Memory B cell (primary cell): ENCODE results near the gene FIGLA.

Experiments
- ATAC-seq: fragments of 150-1000 bp; cut with Tn5 transposase; 2 replicates; pipeline ENCODE4 v1.10.0; 2021; ENCODE audit warnings: low read depth, mild to moderate bottlenecking, moderate library complexity
- DNase-seq, 2 donors: peaks; one replicate each; pipeline ENCODE4 v3.0.0; 2022; ENCODE audit warnings: low spot score in 2 of 2
- H3K27ac Mint-ChIP-seq: one replicate; pipeline ENCODE4 v1.8.0; 2022; ENCODE audit warnings: mild to moderate bottlenecking, moderate library complexity, mixed read lengths
- H3K27me3 Mint-ChIP-seq: one replicate; pipeline ENCODE4 v1.8.0; 2022; ENCODE audit warnings: mixed read lengths
- H3K36me3 Mint-ChIP-seq: one replicate; pipeline ENCODE4 v1.8.0; 2022; ENCODE audit warnings: mild to moderate bottlenecking, mixed read lengths
- H3K4me1 Mint-ChIP-seq: one replicate; pipeline ENCODE4 v1.8.0; 2022; ENCODE audit warnings: mixed read lengths
- H3K4me3 Mint-ChIP-seq: one replicate; pipeline ENCODE4 v1.8.0; 2022; ENCODE audit warnings: mild to moderate bottlenecking, moderate library complexity, mixed read lengths
- H3K9me3 Mint-ChIP-seq: one replicate; pipeline ENCODE4 v1.8.0; 2022; ENCODE audit warnings: mixed read lengths

Gene FIGLA

DNA sequence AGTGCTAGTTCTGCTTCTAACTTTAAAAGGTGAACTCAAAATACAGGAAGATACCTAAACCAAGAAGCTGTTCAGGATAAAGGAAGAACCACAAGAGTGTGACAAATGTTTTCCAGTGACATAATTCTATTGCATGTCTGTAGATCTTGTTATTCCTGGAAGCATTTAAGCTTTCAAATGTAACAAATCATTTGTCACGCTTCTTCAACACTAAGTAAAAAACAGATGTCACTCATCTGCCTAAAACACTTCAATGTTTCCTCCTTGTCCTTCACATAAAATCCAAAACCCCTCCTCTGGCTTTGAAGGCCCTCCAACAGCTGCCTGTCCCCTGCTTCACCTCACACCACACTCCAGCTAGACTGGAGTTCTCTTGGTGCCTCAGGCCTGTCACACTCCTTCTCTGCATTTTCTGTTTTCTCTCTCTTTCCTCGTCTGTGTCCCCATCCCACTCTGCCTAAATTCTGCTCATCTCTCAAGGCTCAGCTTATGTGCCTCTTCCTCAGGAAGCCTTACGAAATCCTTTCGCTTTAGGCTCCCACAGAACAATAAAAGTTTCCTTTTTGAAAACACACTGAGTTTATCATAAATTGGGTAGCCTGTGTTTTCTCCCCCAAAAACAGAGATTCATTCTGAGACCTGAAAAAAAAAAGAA, 36.4 kb upstream of the FIGLA start:
- Mint-ChIP-seq H3K4me1 (no peaks in the 10 kb centered on the region), H3K9me3 (no peaks in the 10 kb centered on the region), H3K36me3 (no peaks in the 10 kb centered on the region), H3K27ac (no peak overlapping the region), H3K4me3 (no peak overlapping the region), H3K27me3 (peaks cover 12% of the 10 kb centered on the region)
- ATAC-seq (no peak), DNase-seq (no peak)

DNA sequence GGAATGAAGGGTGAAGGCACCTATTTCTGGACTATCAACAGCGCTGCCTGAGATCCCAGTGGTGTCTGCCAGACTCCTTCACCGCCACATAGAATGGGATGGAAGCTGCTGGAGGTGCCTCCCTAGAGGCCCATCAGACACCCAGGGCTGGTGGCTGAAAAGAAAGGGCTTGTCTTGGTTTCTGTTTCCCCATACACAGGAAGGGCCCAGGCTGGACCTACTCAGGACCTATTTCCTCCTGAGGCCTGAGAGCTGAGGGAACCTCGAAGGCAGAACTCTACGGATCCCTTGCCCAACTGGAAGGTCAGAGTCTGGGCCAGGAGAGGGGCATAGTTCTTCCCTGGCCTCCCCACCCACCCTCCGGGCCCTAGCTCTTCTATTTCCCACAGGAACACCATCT, 32.8 kb upstream of the FIGLA start:
- Mint-ChIP-seq H3K27ac (no peak overlapping the region), H3K36me3 (no peaks in the 10 kb centered on the region), H3K4me1 (no peaks in the 10 kb centered on the region), H3K4me3 (no peak overlapping the region), H3K27me3 (peaks cover 13% of the 10 kb centered on the region), H3K9me3 (no peaks in the 10 kb centered on the region)
- ATAC-seq (no peak), DNase-seq (no peak)

DNA sequence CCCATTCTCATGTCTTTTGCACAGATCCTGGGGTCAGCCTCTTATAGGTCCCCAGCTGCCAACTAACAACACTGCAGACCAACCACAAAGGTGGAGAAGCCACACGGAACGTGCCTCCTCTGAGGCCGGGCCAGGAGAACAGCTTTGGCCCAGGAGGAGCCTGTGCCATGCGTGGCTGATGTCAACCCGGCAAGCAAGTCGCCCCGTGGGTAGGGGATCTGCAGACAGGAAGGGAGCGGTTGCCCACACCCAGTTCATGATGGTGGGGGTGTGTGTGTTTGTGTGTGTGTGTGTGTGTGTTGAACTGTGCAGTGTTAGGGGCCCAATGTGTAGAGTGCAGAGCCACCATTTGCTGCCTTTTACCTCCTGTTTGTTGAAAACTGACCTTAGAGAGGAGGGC, 32.4 kb upstream of the FIGLA start:
- H3K36me3 Mint-ChIP-seq, result no peaks in the 10 kb centered on the region
- H3K27me3 Mint-ChIP-seq, result peaks cover 16% of the 10 kb centered on the region
- no peak overlapping the region for H3K27ac Mint-ChIP-seq
- H3K9me3 Mint-ChIP-seq, result no peaks in the 10 kb centered on the region
- H3K4me1 Mint-ChIP-seq, result no peaks in the 10 kb centered on the region
- H3K4me3 Mint-ChIP-seq, result no peak overlapping the region
- no peak for ATAC-seq
- DNase-seq, result no peak

DNA sequence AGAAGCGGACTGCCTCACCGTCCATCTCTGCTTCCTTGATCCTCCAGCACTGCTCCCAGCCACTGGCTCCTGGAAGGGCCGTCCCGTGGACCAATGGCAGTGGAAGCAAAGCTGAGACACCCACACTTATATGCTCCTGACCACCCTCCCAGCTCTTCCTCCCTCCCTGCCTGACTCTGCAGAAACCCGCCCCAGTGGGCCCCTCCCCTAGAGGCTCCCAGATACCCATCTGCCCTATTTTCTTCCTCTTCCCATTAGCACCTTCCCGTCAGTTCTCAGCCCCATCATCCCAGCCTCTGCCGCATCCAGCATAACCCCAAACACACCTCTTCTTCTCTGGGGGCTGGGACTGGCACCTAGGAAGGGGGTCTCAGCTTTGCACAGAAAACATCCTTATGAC, 30.1 kb upstream of the FIGLA start, which contains the start of gene CLEC4F:
CLEC4F (minus strand) TSS at position 101 of the 400 bp plus-strand sequence; CDS start at position 25, 76 bp downstream.
- no peak for DNase-seq
- Mint-ChIP-seq H3K4me1 (no peaks in the 10 kb centered on the region), H3K36me3 (no peaks in the 10 kb centered on the region), H3K4me3 (no peak within 1 kb of the TSS), H3K9me3 (no peaks in the 10 kb centered on the region), H3K27ac (no peak within 1 kb of the TSS), H3K27me3 (peaks cover 12% of the 10 kb centered on the region)
- ATAC-seq, result no peak

DNA sequence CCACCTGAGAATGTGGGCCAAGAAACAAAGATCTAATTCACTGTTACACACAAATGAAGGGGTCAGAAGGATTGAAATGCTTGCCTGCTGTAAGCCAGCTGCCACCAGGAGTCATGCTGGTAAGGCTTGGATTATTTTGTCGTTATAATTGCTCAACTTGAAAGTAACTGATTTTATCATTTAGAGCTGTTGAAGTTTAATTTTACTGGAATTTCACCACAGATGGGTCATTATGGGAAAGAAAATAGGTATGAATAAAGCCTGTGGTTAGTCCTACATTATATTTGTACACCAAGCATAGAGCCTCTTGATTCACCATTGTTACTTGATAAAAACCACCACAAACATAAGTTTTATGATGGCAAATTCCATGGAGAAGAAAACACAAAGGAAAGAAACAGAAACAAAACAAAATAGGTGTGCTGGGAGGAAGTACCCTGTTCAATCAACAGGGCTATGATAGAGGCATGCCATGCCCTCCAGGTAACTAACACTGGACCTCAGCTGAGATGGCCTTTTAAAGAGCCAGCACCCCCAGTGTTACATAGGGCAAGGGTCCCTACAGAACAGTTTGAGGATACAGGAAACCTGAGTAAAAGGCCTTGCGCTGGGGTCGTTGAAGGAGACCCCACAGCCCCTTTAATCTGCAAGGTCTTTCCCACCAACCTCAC, 27.0 kb upstream of the FIGLA start:
- ATAC-seq (no peak), DNase-seq (no peak)
- no peak overlapping the region for H3K27ac Mint-ChIP-seq
- peaks cover 16% of the 10 kb centered on the region for H3K27me3 Mint-ChIP-seq
- H3K36me3 Mint-ChIP-seq, result no peaks in the 10 kb centered on the region
- H3K4me1 Mint-ChIP-seq, result no peaks in the 10 kb centered on the region
- no peaks in the 10 kb centered on the region for H3K9me3 Mint-ChIP-seq
- H3K4me3 Mint-ChIP-seq, result no peak overlapping the region

DNA sequence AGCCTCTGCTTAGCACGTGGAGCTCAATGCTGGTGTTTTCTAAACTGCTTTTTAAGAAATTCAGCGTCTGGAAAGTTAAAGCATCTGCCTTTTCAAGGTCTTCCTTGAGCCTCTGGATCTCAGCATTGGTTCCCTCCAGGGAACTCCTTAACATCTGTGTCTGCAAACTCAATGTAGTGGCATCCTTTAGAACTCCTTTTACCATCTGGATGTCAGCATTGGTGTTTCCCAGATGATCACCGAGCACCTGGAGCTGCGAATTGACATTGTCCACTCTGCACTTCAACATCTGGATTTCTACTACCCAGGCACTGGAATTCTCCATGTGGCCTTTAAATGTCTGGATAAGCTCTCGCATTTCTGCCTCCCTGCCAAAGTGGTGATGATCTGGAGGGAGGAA, 26.3 kb upstream of the FIGLA start:
- no peak for ATAC-seq
- Mint-ChIP-seq H3K27me3 (peaks cover 16% of the 10 kb centered on the region), H3K27ac (no peak overlapping the region), H3K4me3 (no peak overlapping the region), H3K4me1 (no peaks in the 10 kb centered on the region), H3K36me3 (no peaks in the 10 kb centered on the region), H3K9me3 (no peaks in the 10 kb centered on the region)
- no peak for DNase-seq

DNA sequence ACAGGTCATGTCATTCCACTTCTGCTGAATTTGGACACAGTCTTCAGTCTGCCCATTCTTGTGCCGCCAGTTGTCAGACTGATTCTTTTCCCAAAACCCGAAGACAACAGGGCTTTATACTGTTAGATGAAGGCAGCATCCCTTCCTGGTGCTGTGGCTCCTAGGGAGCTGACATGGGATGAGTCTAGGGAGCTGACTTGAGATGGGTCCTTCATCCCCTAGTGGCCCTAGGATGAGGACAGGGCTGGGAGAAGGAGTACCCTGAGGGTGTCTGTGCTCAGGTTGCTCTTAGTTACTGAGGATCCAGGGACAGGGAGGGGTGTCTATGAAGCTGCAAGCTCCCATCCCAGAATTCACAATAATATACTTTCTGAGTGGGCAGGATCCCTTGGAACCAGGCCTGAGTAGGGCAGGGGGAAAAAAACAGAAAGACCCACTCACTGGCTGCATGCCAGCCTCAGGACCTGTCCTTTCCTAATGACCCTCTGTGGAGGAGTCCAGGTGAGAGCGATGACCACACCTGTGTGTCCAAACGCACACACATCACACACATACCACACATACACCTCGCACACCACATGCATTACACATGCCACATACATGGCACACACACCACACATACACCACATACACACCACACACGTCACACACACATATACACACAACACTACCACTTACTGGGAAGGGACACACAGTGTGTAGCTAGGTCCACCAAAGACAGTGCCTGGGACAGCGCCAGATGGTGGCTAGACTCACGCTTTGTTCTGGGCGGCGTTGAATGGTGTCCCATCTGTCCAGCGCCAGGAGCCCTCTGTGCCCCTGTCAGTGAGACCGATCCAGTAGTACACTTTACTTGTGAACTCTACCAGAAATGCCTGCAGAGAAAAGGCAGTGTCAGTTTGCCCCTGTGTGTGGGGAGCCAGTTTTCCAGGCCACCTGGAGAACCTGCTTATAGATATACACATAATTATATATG, 18.8 kb upstream of the FIGLA start:
- Mint-ChIP-seq H3K36me3 (no peaks in the 10 kb centered on the region), H3K4me3 (no peak overlapping the region), H3K27ac (no peak overlapping the region), H3K9me3 (no peaks in the 10 kb centered on the region), H3K27me3 (peaks cover 12% of the 10 kb centered on the region), H3K4me1 (no peaks in the 10 kb centered on the region)
- no peak for DNase-seq
- ATAC-seq, result no peak

DNA sequence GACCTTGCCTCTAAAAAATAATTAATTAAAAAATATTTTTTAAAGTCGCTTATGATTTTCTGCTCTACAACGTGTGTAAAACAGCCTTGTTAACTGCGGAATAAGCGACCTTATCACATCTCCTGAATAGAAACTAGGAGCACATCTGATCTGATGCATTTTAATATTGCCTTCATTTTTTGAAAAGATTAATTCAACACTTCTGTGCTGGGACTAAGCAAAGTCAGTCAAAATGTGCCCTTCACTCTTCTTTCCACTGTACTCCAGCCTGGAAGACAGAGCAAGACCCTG, 17.3 kb upstream of the FIGLA start:
- ATAC-seq, result no peak
- DNase-seq, result no peak
- H3K4me3 Mint-ChIP-seq, result no peak overlapping the region
- no peaks in the 10 kb centered on the region for H3K9me3 Mint-ChIP-seq
- H3K36me3 Mint-ChIP-seq, result no peaks in the 10 kb centered on the region
- peaks cover 8% of the 10 kb centered on the region for H3K27me3 Mint-ChIP-seq
- no peak overlapping the region for H3K27ac Mint-ChIP-seq
- H3K4me1 Mint-ChIP-seq, result no peaks in the 10 kb centered on the region

DNA sequence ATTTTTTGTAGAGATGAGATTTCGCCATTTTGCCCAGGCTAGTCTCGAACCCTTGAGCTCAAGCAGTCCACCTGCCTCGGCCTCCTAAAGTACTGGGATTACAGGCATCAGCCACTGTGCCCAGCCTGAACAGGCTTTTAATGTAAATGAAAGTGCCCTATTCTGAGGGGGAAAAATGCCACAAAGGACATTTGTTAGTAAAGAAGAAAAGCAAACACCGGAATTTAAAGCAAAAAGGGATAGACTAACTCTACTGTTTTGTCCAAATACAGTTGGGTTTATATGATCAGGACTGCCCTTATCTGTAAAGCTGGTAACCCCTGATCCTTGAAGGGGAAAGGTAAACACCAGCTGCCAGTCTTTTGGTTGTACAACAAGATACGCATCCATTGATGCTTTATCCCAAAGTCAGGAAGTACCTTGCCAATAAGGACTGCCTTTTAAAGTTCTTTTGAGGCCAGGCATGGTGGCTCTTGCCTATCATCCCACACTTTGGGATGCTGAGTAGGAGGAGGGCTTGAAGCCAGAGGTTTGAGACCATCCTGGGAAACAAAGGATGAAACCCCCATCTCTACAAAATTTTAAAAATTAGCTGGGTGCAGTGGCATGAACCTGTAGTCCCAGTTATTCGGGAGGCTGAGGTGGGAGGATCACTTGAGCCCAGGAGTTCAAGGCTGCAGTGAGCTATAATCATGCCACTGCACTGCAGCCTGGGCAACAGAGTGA, 16.8 kb upstream of the FIGLA start:
- H3K36me3 Mint-ChIP-seq, result no peaks in the 10 kb centered on the region
- DNase-seq, result no peak
- no peak overlapping the region for H3K27ac Mint-ChIP-seq
- H3K4me1 Mint-ChIP-seq, result no peaks in the 10 kb centered on the region
- peaks cover 8% of the 10 kb centered on the region for H3K27me3 Mint-ChIP-seq
- H3K4me3 Mint-ChIP-seq, result no peak overlapping the region
- H3K9me3 Mint-ChIP-seq, result no peaks in the 10 kb centered on the region
- ATAC-seq, result no peak

DNA sequence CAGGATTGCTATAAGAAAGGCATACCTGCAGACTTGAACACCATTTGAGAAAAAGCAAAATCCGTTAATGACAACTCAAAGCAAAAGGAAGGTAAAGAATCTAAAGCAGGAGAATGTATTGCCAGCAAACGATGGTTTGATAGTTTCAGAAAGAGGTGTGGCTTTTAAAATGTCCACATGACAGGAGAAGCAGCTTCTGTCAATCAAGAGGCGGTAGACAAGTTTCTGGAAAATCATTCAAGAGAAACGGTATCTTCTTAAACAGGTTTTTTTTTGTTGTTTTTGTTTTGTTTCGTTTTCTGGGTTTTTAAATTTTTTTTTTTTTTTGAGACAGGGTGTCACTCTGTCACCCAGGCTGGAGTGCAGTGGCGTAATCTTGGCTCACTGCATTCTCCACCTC, 16.2 kb upstream of the FIGLA start:
- H3K9me3 Mint-ChIP-seq, result no peaks in the 10 kb centered on the region
- peaks cover 8% of the 10 kb centered on the region for H3K27me3 Mint-ChIP-seq
- H3K4me3 Mint-ChIP-seq, result no peak overlapping the region
- no peak overlapping the region for H3K27ac Mint-ChIP-seq
- ATAC-seq (no peak), DNase-seq (no peak)
- no peaks in the 10 kb centered on the region for H3K4me1 Mint-ChIP-seq
- H3K36me3 Mint-ChIP-seq, result no peaks in the 10 kb centered on the region

DNA sequence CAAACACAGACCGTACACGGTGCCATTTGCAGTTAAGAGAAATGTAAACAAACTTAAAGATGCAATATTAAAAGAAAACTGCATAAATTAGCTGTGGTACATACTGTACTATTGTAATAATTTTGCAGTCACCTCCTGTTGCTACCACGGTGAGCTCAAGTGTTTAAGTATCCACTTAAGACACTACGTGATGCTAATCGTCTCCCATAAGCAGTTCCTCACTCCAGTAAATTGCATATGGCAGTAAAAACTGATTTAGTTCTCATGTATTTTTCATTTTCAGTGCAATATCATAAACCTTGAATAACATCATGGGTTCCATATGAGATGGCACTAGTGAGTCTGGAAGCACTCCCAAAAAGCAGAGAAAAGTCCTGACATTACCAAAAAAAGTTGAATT, 15.6 kb upstream of the FIGLA start:
- Mint-ChIP-seq H3K27ac (no peak overlapping the region), H3K9me3 (no peaks in the 10 kb centered on the region), H3K4me3 (no peak overlapping the region), H3K27me3 (peaks cover 8% of the 10 kb centered on the region), H3K36me3 (no peaks in the 10 kb centered on the region), H3K4me1 (no peaks in the 10 kb centered on the region)
- ATAC-seq, result no peak
- DNase-seq, result no peak

DNA sequence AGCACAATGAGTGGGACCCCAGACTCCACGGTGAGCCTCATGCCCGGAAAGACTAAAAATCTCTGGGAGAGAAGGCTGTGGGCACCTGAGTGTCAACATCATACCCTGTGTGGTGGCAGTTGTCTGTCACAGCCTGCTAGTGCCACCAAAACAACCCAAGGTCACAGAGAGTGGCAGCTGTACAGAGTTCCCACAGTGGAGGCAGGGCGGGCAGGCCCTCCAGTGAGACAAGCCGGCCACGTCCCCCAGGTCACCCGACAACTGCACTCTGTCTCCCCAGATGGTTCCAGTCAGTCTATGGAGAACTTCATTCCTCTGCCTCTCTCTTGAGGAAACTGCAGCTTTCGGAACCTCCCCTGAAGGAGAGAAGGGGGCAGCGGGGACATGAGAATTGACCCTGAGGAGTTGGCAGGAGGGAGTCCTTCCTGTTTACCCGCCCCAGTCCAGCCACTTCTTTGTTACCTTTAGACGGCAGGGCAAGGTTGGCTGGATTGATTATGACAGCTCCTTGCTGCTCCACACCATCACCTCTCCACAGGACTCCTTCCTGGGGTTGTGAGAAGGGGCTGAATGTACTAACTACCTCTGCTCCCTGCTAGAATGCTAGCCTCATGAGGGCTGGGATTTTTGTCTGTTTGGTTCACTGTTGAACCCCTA, 11.3 kb upstream of the FIGLA start:
- no peak overlapping the region for H3K27ac Mint-ChIP-seq
- ATAC-seq, result no peak
- no peak for DNase-seq
- H3K27me3 Mint-ChIP-seq, result peaks cover 12% of the 10 kb centered on the region
- H3K9me3 Mint-ChIP-seq, result peaks cover 10% of the 10 kb centered on the region
- no peak overlapping the region for H3K4me3 Mint-ChIP-seq
- peaks cover 6% of the 10 kb centered on the region for H3K36me3 Mint-ChIP-seq
- H3K4me1 Mint-ChIP-seq, result no peaks in the 10 kb centered on the region

DNA sequence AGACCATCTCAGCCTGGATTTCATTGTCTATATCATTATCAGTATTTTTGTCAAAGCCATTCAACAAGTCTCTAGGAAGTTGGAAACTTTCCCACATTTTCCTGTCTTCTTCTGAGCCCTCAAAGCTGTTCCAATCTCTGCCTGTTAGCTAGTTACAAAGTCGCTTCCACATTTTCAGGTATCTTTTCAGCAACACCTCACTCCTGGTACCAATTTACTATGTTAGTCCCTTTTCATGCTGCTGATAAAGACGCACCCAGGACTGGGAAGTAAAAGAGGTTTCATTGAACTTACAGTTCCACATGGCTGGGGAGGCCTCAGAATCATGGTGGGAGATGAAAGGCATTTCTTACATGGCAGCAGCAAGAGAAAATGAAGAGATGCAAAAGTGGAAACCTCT, 9.3 kb upstream of the FIGLA start:
- Mint-ChIP-seq H3K4me1 (no peaks in the 10 kb centered on the region), H3K27ac (no peak overlapping the region), H3K4me3 (no peak overlapping the region), H3K9me3 (peaks cover 10% of the 10 kb centered on the region), H3K27me3 (peaks cover 14% of the 10 kb centered on the region), H3K36me3 (peaks cover 6% of the 10 kb centered on the region)
- DNase-seq, result no peak
- no peak for ATAC-seq
